HCT116 (cell line): ENCODE measurements around the gene NEUROG1.

Source experiments
- CTCF ChIP-seq, 3 experiments: fragments of 200-600 bp in 1 of 3; sonication (generic) in 1 of 3; IDR thresholded peaks in 2 of 3; conservative IDR thresholded peaks in 1 of 3; 2 replicates each; pipeline ENCODE4 v1.5.1; 2012 to 2017; ENCODE audit warnings: low read depth in 2 of 3, low read length in 2 of 3, antibody characterized with exemption in 1 of 3, borderline replicate concordance in 1 of 3, control low read depth in 1 of 3, mild to moderate bottlenecking in 1 of 3, mixed read lengths in 1 of 3, mixed run types in 1 of 3, moderate library complexity in 1 of 3; ENCODE audit not compliant: insufficient read depth in 1 of 3
- EZH2 ChIP-seq: fragments of 200-600 bp; sonication (generic); IDR thresholded peaks from 2 replicates; pipeline ENCODE4 v1.6.1; 2017; ENCODE audit warnings: antibody characterized with exemption, mixed run types
- EZH2phosphoT487 ChIP-seq: fragments of 200-600 bp; IDR thresholded peaks from 2 replicates; pipeline ENCODE4 v1.6.1; 2018; ENCODE audit warnings: antibody characterized with exemption, borderline replicate concordance
- POLR2AphosphoS5 ChIP-seq: IDR thresholded peaks from 2 replicates; pipeline ENCODE4 v1.6.1; 2011; ENCODE audit warnings: mild to moderate bottlenecking, low read depth, low read length, moderate library complexity
- RAD21 ChIP-seq: IDR thresholded peaks from 2 replicates; pipeline ENCODE4 v1.6.1; 2012; ENCODE audit warnings: low read depth, mild to moderate bottlenecking

GRCh38 chr5:135566422-135567400, 30.9 kb upstream of the NEUROG1 start:
- TF ChIP-seq RAD21 (no peak), CTCF (IDR thresholded peaks at IDR 0.05 in 2 of 3, conservative IDR thresholded peaks at IDR 0.05 in 1 of 3; ENCODE audit: borderline replicate concordance in 1 of 3, insufficient read depth in 1 of 3, low read depth in 2 of 3, low read length in 2 of 3) (no peak; a peak in 1 of 6 replicates), EZH2phosphoT487 (no peak), EZH2 (no peak), POLR2AphosphoS5 (no peak)
